K562 (cell line): ENCODE measurements around the gene GRAMD1B. TPM values are rescaled to one million over a fixed set of nuclear protein-coding genes. Genes with fewer than 3 reads are reported as not detected.

Experiments
- ATAC-seq: fragments of 200-7000 bp; cut with Tn5 transposase; 3 replicates; pipeline ENCODE4 v1.9.1; 2020; ENCODE audit warnings: moderate library complexity
- BruUV-seq: library from RNA; stranded (reverse); fragments of 400-500 nt; replicated peaks from 2 replicates; lab custom pipeline; 2021; lab: Mats Ljungman, UMichigan
- CTCF ChIA-PET: fragments of 300-600 bp; formaldehyde crosslinking; extraction: SDS; loops from one replicate; lab custom pipeline; 2021; ENCODE audit warnings: low intra/inter-chr PET ratio; lab: Yijun Ruan, JAX
- POLR2A ChIA-PET: fragments of 300-600, 350-650 bp; sonication (Branson Sonifier 250); formaldehyde crosslinking; extraction: SDS; loops from one replicate; lab custom pipeline; 2021; ENCODE audit warnings: antibody characterized with exemption, inconsistent platforms; lab: Yijun Ruan, JAX
- DNase-seq, 4 experiments: peaks; one replicate each; pipeline versions ENCODE4 v3.0.0 to v3.0.0-alpha.2; 2011 to 2018; ENCODE audit warnings: low spot score in 3 of 4, mixed read lengths in 3 of 4; ENCODE audit errors: extremely low read depth in 1 of 4
- FAIRE-seq: peaks from 2 replicates; lab custom pipeline; 2011; peaks lifted over from hg19 to GRCh38; lab: Jason Lieb, UNC
- H2AFZ ChIP-seq: 2 replicates; pipeline ENCODE4 v1.6.0; 2011; ENCODE audit warnings: low read depth, low read length, control low read depth, inconsistent platforms
- H3K27ac ChIP-seq: fragments of 200-600 bp; 3 replicates; pipeline ENCODE4 v1.8.0; 2011; ENCODE audit warnings: low read depth, mild to moderate bottlenecking, control low read depth, inconsistent platforms, low read length, moderate library complexity, mixed read lengths; ENCODE audit errors: extremely low read depth
- H3K27me3 ChIP-seq, 2 experiments: fragments of 300-600 bp in 1 of 2; 2 replicates in 1 of 2; 3 replicates in 1 of 2; pipeline versions ENCODE4 v1.6.0 to v1.8.0; 2011; ENCODE audit warnings: inconsistent platforms in 2 of 2, low read length in 2 of 2, mild to moderate bottlenecking in 1 of 2, mixed read lengths in 1 of 2, moderate library complexity in 1 of 2; ENCODE audit not compliant: control insufficient read depth in 2 of 2, insufficient read depth in 2 of 2
- H3K36me3 ChIP-seq: fragments of 300-600 bp; 3 replicates; pipeline ENCODE4 v1.8.0; 2011; ENCODE audit warnings: mild to moderate bottlenecking, low read length, inconsistent platforms; ENCODE audit not compliant: control insufficient read depth, insufficient read depth
- H3K4me1 ChIP-seq, 2 experiments: fragments of 200-600 bp in 1 of 2; replicated peaks in 1 of 2; 2 replicates in 1 of 2; 3 replicates in 1 of 2; pipeline versions ENCODE4 v1.5.1 to v1.8.0; 2011; ENCODE audit warnings: inconsistent platforms in 2 of 2, low read length in 2 of 2, mild to moderate bottlenecking in 1 of 2, mixed read lengths in 1 of 2, moderate library complexity in 1 of 2; ENCODE audit not compliant: control insufficient read depth in 2 of 2, insufficient read depth in 2 of 2
- H3K4me2 ChIP-seq: 2 replicates; pipeline ENCODE4 v1.6.1; 2011; ENCODE audit warnings: low read length, control low read depth, inconsistent platforms, mixed read lengths; ENCODE audit not compliant: insufficient read depth
- H3K4me3 ChIP-seq: fragments of 200-600 bp; sonication (generic), shearing (Covaris generic); 2 replicates; pipeline ENCODE4 v1.5.1; 2016; ENCODE audit warnings: control low read depth, inconsistent platforms
- H3K79me2 ChIP-seq: fragments of 200-600 bp; 3 replicates; pipeline ENCODE4 v1.8.0; 2011; ENCODE audit warnings: low read length, inconsistent platforms; ENCODE audit not compliant: control insufficient read depth, insufficient read depth
- H3K9ac ChIP-seq, 2 experiments: 2 replicates each; pipeline versions ENCODE4 v1.6.0 to v1.6.1; 2011; ENCODE audit warnings: low read depth in 2 of 2, low read length in 2 of 2, control low read depth in 1 of 2, inconsistent platforms in 1 of 2, mild to moderate bottlenecking in 1 of 2, mixed read lengths in 1 of 2; ENCODE audit not compliant: insufficient read depth in 1 of 2
- H3K9me1 ChIP-seq: one replicate; pipeline ENCODE4 v1.6.0; 2011; ENCODE audit warnings: inconsistent platforms, mild to moderate bottlenecking, low read length, moderate library complexity; ENCODE audit not compliant: control insufficient read depth, insufficient read depth
- H3K9me3 ChIP-seq: replicated peaks from 2 replicates; pipeline ENCODE4 v1.5.1; 2011; ENCODE audit warnings: low read depth, low read length, inconsistent platforms; ENCODE audit not compliant: control insufficient read depth, insufficient read depth
- H4K20me1 ChIP-seq: replicated peaks from 2 replicates; pipeline ENCODE4 v1.6.1; 2011; ENCODE audit warnings: low read length, inconsistent platforms, mixed read lengths; ENCODE audit not compliant: control insufficient read depth, insufficient read depth
- ERF ChIP-seq: fragments of 450-650 bp; formaldehyde crosslinking; IDR thresholded peaks from 2 replicates; pipeline ENCODE4 v1.4.0; 2020; ENCODE audit warnings: mild to moderate bottlenecking, mixed read lengths
- HDAC2 ChIP-seq: fragments of 450-650 bp; IDR thresholded peaks from 2 replicates; pipeline ENCODE4 v1.6.1; 2016; ENCODE audit warnings: mild to moderate bottlenecking
- MEIS2 ChIP-seq: fragments of 450-650 bp; IDR thresholded peaks from 2 replicates; pipeline ENCODE4 v1.6.1; 2014; ENCODE audit warnings: mild to moderate bottlenecking; ENCODE audit not compliant: partially characterized antibody
- PHTF2 ChIP-seq: fragments of 250-450 bp; sonication (Bioruptor Pico); IDR thresholded peaks from 2 replicates; pipeline ENCODE4 v1.5.0; 2021; ENCODE audit warnings: mild to moderate bottlenecking
- SMAD1 ChIP-seq: fragments of 150-350 bp; IDR thresholded peaks from 2 replicates; pipeline ENCODE4 v1.6.1; 2014; ENCODE audit warnings: low read length, low read depth; ENCODE audit not compliant: partially characterized antibody
- ZNF778 ChIP-seq: fragments of 450-650 bp; formaldehyde crosslinking; IDR thresholded peaks from 2 replicates; pipeline ENCODE4 v1.4.0; 2020; ENCODE audit warnings: mild to moderate bottlenecking, moderate library complexity
- WGBS: fragments of 100-300 bp; shearing (Covaris generic); methylation state at CpG from one replicate; pipeline ENCODE4 v1.1.6; 2016; ENCODE audit warnings: low coverage, mixed read lengths; ENCODE audit not compliant: insufficient coverage; ENCODE audit errors: missing lambda C conversion rate; 5-methylcytosine and 5-hydroxymethylcytosine counted together
- in situ Hi-C: fragments of 300-500 bp; cut with MboI; formaldehyde crosslinking; loops from 4 replicates; pipeline ENCODE4 v1.15.0; 2018; ENCODE audit warnings: inconsistent platforms, mixed read lengths
- intact Hi-C: fragments of 100-400 bp; cut with micrococcal nuclease; formaldehyde crosslinking; loops from 2 replicates; pipeline ENCODE4 v1.14.2; 2022
- polyA plus RNA-seq, 8 experiments: library from polyadenylated mRNA; depleted of rRNA in 4 of 8; stranded (reverse) in 5 of 8; unstranded in 3 of 8; fragments of >200 nt; fragmentation: Nextera tagmentation in 2 of 8; fragmentation: Illumina TruSeq in 1 of 8; extraction: Ambion mirVana in 2 of 8; extraction: Trizol in 1 of 8; gene quantifications; 2 replicates each; pipeline versions ENCODE4 v1.2.1 to v1.2.3, GENCODE V29; 2011 to 2014; ENCODE audit warnings: inconsistent platforms in 1 of 8, missing spikeins in 1 of 8
- total RNA-seq, 7 experiments: library from RNA; depleted of rRNA in 6 of 7; stranded (reverse); fragments of >200 nt in 6 of 7; fragmentation: Illumina TruSeq in 2 of 7; extraction: Trizol in 2 of 7; gene quantifications; 2 replicates each; pipeline versions ENCODE4 v1.2.1 to v1.2.3, GENCODE V29; 2011 to 2021; ENCODE audit warnings: low replicate concordance in 1 of 7
- TF ChIP-seq, protein P1 (sequence below): fragments of 250-450 bp; sonication (Bioruptor Pico); IDR thresholded peaks from 2 replicates; pipeline ENCODE4 v1.4.0; 2020
- TF ChIP-seq, protein P2 (sequence below): sonication (generic); formaldehyde crosslinking; IDR thresholded peaks from 2 replicates; pipeline ENCODE4 v1.8.1; 2022; ENCODE audit warnings: missing genetic modification reagents
- TF ChIP-seq, protein P3 (sequence below): fragments of 450-650 bp; IDR thresholded peaks from 2 replicates; pipeline ENCODE4 v1.6.1; 2017; ENCODE audit warnings: antibody characterized with exemption, mild to moderate bottlenecking
- TF ChIP-seq, protein P4 (sequence below), 2 experiments: fragments of 250-450 bp in 1 of 2; fragments of 450-650 bp in 1 of 2; sonication (Bioruptor Pico) in 1 of 2; IDR thresholded peaks; 2 replicates each; pipeline versions ENCODE4 v1.6.1 to v1.8.0; 2016 to 2021; ENCODE audit warnings: mild to moderate bottlenecking in 2 of 2, moderate library complexity in 2 of 2, missing compliant biosample characterization in 1 of 2, missing genetic modification characterization in 1 of 2

Gene GRAMD1B
- total and polyA plus RNA-seq, 9 of the 15 experiments (the other 6 are each of a cell fraction or from before 2014, with no cell fraction given): 0.31 TPM; not detected in 8

DNA sequence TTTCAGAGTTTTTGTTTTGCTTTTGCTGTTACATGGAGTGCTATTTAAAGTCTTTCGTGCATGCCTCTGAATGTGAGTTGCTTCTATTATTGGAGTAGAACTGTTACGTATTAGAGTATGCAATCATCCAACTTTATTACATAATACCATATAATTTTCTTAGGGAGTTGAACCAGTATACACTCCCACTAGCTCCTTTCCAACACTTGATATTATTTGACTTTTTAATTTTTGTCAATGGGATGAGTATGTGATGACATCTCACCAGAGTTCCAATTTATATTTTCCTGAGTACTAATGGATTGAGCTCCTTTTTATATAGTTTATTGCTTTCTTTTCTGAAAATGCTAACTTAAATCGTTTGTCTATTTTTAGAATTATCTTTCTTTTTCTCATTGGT is 90.9 kb downstream of the GRAMD1B start:
- WGBS: 2% methylated on average over 3 of the region's 3 CpGs
- no peak overlapping the region for H3K27ac ChIP-seq
- no peaks in the 10 kb centered on the region for H4K20me1 ChIP-seq
- no peaks in the 10 kb centered on the region for H3K4me1 ChIP-seq
- no peaks in the 10 kb centered on the region for H3K79me2 ChIP-seq
- no peaks in the 10 kb centered on the region for H3K36me3 ChIP-seq
- in situ Hi-C loops: no loop called here
- CTCF ChIA-PET: no interaction called here
- DNase-seq (no peak), ATAC-seq (no peak), FAIRE-seq (no peak)
- H3K9me1 ChIP-seq: no peaks in the 10 kb centered on the region
- no peak overlapping the region for H2AFZ ChIP-seq
- no peak overlapping the region for H3K9ac ChIP-seq
- no peak overlapping the region for H3K4me2 ChIP-seq
- intact Hi-C loops: no loop called here
- no peaks in the 10 kb centered on the region for H3K9me3 ChIP-seq
- BruUV-seq: no TSS peak
- no peak overlapping the region for H3K4me3 ChIP-seq
- H3K27me3 ChIP-seq: peaks cover 0 to 15% of the 10 kb centered on the region in 2 experiments; a peak in 2 of 5 replicates
- POLR2A ChIA-PET: no interaction called here
- TF ChIP-seq, protein P1, sequence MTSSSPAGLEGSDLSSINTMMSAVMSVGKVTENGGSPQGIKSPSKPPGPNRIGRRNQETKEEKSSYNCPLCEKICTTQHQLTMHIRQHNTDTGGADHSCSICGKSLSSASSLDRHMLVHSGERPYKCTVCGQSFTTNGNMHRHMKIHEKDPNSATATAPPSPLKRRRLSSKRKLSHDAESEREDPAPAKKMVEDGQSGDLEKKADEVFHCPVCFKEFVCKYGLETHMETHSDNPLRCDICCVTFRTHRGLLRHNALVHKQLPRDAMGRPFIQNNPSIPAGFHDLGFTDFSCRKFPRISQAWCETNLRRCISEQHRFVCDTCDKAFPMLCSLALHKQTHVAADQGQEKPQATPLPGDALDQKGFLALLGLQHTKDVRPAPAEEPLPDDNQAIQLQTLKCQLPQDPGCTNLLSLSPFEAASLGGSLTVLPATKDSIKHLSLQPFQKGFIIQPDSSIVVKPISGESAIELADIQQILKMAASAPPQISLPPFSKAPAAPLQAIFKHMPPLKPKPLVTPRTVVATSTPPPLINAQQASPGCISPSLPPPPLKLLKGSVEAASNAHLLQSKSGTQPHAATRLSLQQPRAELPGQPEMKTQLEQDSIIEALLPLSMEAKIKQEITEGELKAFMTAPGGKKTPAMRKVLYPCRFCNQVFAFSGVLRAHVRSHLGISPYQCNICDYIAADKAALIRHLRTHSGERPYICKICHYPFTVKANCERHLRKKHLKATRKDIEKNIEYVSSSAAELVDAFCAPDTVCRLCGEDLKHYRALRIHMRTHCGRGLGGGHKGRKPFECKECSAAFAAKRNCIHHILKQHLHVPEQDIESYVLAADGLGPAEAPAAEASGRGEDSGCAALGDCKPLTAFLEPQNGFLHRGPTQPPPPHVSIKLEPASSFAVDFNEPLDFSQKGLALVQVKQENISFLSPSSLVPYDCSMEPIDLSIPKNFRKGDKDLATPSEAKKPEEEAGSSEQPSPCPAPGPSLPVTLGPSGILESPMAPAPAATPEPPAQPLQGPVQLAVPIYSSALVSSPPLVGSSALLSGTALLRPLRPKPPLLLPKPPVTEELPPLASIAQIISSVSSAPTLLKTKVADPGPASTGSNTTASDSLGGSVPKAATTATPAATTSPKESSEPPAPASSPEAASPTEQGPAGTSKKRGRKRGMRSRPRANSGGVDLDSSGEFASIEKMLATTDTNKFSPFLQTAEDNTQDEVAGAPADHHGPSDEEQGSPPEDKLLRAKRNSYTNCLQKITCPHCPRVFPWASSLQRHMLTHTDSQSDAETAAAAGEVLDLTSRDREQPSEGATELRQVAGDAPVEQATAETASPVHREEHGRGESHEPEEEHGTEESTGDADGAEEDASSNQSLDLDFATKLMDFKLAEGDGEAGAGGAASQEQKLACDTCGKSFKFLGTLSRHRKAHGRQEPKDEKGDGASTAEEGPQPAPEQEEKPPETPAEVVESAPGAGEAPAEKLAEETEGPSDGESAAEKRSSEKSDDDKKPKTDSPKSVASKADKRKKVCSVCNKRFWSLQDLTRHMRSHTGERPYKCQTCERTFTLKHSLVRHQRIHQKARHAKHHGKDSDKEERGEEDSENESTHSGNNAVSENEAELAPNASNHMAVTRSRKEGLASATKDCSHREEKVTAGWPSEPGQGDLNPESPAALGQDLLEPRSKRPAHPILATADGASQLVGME (CRISPR knock-in tag): no peak
- TF ChIP-seq HDAC2 (no peak), ZNF778 (no peak), PHTF2 (CRISPR knock-in tag) (no peak), ERF (CRISPR knock-in tag) (no peak), SMAD1 (no peak), MEIS2 (no peak)
- TF ChIP-seq, protein P2, sequence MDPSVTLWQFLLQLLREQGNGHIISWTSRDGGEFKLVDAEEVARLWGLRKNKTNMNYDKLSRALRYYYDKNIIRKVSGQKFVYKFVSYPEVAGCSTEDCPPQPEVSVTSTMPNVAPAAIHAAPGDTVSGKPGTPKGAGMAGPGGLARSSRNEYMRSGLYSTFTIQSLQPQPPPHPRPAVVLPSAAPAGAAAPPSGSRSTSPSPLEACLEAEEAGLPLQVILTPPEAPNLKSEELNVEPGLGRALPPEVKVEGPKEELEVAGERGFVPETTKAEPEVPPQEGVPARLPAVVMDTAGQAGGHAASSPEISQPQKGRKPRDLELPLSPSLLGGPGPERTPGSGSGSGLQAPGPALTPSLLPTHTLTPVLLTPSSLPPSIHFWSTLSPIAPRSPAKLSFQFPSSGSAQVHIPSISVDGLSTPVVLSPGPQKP (CRISPR knock-in tag): no peak
- TF ChIP-seq, protein P3, sequence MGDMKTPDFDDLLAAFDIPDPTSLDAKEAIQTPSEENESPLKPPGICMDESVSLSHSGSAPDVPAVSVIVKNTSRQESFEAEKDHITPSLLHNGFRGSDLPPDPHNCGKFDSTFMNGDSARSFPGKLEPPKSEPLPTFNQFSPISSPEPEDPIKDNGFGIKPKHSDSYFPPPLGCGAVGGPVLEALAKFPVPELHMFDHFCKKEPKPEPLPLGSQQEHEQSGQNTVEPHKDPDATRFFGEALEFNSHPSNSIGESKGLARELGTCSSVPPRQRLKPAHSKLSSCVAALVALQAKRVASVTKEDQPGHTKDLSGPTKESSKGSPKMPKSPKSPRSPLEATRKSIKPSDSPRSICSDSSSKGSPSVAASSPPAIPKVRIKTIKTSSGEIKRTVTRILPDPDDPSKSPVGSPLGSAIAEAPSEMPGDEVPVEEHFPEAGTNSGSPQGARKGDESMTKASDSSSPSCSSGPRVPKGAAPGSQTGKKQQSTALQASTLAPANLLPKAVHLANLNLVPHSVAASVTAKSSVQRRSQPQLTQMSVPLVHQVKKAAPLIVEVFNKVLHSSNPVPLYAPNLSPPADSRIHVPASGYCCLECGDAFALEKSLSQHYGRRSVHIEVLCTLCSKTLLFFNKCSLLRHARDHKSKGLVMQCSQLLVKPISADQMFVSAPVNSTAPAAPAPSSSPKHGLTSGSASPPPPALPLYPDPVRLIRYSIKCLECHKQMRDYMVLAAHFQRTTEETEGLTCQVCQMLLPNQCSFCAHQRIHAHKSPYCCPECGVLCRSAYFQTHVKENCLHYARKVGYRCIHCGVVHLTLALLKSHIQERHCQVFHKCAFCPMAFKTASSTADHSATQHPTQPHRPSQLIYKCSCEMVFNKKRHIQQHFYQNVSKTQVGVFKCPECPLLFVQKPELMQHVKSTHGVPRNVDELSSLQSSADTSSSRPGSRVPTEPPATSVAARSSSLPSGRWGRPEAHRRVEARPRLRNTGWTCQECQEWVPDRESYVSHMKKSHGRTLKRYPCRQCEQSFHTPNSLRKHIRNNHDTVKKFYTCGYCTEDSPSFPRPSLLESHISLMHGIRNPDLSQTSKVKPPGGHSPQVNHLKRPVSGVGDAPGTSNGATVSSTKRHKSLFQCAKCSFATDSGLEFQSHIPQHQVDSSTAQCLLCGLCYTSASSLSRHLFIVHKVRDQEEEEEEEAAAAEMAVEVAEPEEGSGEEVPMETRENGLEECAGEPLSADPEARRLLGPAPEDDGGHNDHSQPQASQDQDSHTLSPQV: no peak
- TF ChIP-seq, protein P4, sequence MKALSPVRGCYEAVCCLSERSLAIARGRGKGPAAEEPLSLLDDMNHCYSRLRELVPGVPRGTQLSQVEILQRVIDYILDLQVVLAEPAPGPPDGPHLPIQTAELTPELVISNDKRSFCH (CRISPR knock-in tag; IDR thresholded peaks at IDR 0.05): no peak
- TF ChIP-seq, protein P4 (tag; IDR thresholded peaks at IDR 0.05): no peak
